UCSD-AML1 (cell line): Measurements from ENCODE around the gene CD79B.

Experiments
- DNase-seq: peaks from one replicate; lab custom pipeline; 2025; ENCODE audit not compliant: unreplicated experiment; lab: John Stamatoyannopoulos, UW

The CD79B gene

DNA sequence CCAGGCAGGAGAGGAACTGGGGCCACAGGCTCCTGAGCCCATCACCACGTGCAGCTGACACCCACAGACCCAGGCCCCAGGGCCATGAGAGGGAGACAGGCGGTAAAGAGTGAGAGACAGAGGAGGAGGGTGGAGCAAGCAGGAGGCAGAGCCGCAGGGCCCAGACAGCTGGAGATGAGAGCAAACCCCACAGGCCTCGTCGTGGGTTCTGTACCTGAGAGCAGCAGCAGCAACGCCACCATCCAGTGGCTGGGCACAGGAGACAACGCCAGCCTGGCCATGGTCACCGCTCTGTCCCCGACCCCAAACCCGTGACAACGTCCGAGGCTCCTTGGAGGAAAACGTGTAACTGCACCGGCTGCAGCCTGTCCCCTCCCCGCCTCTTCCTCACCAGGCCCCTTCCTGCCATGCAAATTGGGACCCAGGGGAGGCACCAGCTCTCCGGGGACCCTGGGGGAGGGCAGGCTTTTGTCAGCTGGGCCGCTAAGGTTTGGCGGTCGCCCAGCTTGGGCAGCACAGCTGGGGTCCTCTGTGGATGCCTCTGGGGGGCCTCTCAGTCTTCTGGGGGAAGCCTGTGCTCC lies at the start of gene CD79B:
Gene CD79B, minus strand, starts transcription at position 351 of the 581 bp plus-strand sequence. Its CDS starts 70 bp downstream, at position 281.
- peak; percentile 58 for DNase-seq

DNA sequence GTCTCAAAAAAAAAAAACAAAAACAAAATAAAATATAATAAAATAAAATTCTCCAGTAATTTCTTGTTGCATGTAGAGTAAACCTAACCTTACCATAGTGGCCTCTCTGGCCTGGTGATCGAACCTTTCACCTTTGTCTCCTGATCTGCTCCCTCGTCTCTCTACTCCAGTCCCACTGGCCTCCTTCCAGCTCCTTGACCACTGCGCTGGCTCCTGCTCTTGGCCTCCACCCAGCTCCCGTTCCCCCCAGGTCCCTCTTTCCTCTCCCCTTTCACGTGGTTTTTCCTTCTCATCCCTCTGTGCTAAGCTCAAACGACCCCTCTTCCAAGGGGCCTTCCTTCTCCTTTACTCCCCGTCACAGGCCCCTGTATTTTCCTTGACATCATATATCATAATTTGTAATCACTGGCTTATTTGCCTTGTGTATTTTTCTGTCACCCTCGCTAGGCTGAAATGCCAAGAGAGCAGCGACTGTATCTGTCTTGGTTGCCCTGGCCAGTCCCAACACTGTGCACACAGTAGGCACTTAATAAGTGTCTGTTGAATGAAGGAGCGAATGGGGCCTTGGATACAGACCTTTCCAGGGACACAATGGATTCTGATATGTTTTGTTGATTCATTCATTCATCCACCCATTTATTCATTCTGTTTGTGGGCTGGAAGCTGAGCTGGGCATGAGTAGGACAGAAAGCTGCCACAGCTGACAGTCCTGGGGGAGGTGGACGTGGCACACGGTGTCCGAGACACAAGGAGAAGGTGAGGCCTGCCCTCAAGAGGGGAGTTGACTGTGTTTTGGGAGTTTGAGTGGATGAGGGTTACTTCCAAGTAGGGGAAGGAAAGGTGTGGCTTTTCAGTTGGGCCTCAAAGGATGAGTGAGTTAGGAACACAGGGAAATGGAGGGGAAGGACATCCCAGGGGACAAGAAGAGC lies 46.4 kb upstream of the CD79B start:
- no peak for DNase-seq

DNA sequence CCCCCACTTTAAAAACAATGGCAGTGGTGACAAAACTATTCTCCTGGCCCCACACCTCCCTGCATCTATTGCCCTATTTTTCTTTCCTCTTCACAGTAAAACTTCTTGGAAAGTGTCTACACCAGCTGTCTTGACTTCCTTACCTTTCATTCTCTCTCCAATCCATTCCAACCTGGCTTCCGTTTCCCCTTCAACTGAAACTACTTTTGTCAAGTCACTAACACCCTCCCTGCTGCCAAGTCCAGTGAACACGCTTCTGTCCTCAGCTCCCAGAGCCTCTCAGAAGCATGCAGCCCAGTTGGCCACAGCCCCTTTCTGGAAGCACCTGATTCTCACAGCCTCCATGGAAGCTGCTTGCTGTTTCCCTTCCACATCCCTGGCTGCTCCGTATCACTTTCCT lies 44.6 kb upstream of the CD79B start:
- DNase-seq = no peak

DNA sequence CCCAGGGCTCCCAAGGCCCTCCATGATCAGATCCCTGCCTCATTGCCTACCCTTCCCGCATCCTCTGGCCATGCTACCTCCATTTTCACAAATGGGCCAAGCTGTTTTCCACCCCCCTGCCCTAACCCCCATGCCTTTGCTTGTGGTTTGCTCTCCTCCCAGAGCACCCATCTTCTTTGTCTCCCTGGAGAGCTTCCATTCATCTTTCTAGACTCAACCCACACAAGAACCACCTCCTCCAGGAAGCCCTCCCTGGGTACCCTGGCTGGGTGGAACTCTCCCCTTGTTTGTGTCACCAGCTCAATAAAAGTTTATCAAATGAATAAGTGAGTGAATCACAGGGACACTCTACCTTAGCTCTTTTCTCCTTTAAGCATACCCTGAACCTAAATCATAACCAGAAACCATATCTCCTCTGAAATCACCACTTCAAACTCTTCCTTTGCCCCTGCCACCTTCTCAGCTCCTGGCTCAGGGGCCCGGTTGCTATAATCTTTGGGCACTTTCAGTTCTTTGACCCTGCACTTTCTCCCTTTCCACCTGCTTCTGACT lies 43.5 kb upstream of the CD79B start:
- DNase-seq = no peak

DNA sequence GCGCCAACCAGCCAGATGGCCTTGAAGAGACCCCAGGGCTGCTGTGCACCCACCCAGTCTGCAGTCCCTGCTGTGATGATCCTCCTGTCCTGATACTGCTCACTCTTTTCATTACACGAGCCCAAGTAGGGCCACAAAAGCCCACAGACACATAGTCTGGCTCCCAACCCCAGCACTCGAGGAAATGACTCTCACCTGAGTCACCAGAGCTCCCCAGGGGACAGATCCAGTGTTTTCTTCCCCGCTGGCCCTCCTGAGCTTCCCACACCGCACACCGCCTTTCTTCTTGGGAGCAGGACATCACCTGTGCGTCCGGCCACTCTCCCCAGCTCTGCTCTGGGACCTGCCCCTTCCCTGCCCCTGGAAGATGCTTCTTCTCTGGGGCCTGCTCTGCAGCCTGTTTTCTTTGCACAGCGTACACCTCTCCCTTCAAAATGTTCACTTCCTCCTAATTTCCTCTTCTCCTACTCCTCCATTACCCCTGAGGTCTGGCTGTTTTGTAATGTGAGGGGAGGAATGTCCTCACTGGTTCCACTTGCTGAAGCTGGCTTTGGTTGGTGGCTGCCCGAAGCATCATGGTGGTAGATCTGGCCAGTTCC lies 42.6 kb upstream of the CD79B start:
- DNase-seq = no peak

DNA sequence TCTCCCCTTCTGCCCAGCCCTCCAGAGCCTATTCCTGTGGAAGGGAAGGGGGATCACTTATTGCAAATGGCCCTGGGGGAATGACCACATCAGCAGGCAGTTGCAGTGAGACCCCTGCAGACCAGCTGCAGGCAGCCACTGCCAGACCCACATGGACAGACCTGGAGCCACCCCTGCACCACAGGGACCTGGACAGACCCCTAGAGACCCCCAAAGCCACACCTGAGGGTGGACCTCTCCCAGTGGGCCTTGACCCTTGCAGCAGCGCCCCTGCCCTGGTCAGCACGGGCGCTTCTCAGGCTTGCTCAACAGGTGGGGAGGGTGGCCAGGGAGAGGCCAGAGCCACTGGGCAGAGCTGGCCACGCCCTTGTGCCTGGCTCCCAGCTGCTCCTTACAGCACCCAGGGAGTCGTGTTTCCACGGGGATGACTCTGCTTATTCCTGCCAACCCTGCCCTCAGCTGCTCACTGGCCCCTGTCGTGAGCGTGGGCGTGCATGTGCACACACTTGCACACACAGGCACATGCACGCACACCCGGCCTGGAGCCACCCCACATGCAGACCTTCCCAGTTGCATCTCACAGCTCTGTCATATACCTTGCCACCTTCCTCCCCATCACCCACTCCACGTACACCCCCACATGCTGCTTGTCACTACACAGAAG lies 41.9 kb upstream of the CD79B start:
- DNase-seq = no peak

DNA sequence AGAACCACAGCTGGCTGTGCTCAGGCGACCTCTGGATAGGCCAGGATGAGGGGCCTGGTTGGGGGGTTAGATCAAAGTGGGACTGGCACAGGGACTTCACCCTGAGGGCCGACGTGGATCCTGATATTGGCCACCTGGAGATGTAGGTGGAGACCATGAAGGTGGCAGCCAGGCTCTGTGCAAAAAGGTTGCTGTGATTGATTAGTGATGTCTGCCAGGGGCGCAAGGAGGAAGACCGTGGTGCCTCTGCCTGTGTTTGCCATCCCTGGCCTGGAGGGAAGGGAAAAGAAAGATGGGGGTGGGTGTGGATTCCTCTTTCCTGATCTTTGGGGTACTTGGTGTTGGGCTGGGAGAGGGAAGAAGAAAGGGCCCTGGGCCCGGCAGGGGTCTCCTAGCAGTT lies 41.1 kb upstream of the CD79B start:
- no peak for DNase-seq

DNA sequence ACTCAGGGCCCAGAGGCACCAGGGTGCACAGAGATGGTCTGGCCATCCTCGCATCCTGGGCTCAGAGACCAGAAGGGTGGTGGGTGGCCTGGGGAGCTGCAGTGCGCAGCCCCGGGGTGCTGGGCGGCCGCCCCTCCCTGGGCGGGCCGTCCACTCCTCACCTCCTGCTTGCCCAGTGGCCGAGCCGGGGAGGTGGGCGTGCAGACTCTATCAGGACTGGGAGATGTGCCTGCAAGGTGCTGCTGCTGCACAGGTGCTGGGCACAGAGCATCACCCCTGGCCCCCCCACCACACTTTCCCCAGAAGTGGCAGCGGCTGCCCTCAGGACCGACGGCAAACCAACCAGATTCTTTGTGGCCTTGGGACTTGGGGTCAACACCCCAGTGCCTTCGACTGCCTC lies 40.7 kb upstream of the CD79B start, which contains the start of gene SCN4A:
Gene SCN4A, minus strand, starts transcription at position 123 of the 400 bp plus-strand sequence. Its CDS starts 77 bp downstream, at position 46.
- no peak for DNase-seq

DNA sequence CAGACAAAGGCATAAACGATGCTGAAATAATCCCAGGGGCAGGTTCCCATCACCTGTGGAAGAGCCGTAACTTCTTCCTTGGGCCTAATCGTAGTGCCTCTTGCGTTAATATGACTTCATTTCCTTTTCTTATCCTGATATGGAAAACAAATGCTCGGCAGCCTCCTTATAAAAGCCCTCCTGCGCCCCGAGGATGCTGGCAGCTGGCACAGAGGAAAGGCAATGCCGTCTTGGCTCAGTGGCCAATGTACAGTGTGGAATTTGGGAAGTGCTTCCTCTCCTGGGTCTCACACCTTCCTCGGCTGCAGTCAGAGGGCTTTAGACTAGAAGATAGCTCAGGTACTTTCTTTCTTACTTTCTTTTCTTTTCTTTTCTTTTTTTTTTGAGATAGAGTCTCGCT lies 37.1 kb upstream of the CD79B start:
- DNase-seq = no peak

DNA sequence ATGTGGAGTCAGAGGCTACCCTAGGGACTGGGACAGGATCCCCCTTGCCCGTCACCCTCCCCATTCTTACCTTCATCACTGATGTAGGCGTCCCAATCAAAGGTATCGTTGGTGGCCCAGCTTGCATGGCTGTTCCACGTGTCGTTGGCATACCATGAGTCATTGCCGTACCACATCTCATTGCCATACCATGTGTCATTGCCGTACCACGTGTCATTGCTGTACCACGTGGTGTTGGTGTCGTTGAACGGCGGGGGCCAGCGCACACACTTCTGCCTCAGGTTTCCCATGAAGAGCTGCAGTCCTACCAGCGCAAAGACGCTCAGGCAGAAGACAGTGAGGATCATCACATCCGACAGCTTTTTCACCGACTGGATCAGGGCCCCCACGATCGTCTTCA lies 35.8 kb upstream of the CD79B start:
- DNase-seq = no peak

DNA sequence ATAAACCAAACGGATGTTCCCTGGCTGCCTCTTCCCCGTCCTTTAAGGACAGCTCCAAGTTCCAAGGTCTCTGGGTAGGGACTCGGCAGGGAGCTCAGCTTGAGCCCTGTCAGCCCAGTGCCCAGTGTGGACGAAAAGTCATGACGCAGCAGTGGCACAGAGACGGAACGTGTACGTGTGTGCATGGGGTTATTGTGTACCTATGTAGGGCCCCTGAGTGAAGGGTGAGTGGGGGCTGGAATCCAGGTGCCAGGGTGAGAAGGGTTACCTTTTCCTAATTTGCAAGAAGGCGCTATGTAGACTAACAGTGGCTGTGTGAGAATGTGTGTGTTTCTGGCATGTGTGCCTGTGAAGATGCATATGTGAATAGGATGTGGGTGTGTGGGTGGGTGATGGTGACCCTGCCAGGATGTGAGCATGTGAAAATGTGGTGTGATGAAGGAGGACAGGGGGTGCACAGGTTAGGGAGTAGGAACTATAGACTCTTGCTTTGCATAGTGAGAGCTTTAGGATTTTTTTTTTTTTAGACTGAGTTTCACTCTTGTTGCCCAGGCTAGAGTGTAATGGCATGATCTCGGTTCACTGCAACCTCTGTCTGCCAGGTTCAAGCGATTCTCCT lies 34.6 kb upstream of the CD79B start:
- no peak for DNase-seq

DNA sequence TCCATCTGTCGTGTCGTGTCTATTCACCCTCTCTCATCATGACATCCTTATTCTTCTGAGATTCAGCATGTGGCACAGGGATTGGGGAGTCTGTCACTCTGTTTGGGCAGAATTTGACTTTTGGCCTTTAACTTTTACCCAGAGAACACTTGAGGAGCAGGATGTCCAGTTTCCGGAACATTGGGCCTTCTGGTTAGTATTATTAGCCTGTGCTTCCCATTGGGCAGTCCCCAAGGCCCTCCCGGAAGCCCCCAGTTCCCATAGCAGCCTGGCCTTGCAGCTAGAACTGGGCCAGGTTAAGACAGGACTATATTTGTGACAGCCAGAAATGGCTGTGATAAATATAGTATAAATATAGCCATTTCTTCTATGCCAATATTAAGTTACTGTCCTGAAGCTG lies 31.0 kb upstream of the CD79B start:
- DNase-seq = no peak

DNA sequence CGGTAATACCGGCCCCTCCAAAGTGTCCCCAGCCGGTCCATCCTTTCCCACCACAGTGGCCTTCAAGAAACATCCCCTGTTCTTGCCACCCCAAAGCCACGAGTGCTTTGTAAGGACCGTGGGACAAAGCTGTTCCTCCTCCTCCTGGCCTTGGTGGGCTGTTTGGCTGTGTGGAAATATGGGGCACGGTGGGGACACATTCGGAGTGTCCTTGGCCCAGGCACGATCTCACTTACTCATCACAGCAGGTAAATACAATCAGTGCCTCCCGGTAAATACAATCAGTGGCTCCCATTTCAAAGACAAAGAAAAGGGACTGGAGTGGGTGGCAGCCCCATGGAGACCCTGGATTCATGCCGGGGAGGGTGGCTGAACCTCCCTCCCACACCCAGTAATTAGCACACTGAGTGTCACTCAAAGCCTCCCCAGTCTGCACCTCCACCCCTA lies 30.2 kb upstream of the CD79B start:
- DNase-seq = no peak

DNA sequence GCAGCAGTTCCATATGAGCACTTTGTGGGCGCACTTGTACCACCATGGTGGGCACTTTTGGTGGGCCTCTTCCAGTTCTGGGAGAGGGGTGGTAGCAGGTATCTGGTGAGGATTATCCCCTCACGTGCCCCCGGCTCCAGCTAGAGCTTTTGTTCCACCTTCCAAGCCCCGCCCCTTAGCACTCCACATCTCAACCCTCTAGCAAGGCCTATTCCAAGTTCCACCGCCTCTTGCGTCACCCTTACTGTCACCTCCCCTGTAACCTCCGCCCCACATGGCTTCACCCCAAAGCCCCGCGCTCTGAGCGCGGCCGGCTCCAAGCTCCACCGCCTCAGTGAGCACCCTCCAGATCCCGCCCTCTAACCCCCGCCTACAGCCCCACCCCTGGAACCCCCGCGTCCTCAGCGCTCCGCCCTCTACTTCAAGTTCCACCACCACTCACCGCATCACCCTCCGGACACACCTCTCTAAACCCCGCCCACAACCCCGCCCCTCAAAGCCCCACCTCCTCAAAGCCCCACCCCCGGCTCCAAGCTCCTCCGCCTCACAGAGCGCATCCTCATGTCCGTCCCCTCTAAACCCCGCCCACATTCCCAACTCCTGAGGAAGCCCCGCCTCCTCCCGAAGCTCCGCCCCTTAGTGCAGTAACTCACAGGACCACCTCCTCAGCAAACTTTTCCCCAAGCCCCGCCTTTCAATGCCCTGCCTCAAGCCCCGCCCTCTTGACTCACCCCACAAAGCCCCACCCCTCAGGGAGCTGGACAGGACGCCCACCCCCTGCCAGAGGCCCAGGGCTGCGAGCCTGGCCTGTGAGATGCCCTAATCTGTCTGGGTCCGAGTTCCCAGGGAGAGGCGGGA lies 29.5 kb upstream of the CD79B start:
- DNase-seq = no peak

DNA sequence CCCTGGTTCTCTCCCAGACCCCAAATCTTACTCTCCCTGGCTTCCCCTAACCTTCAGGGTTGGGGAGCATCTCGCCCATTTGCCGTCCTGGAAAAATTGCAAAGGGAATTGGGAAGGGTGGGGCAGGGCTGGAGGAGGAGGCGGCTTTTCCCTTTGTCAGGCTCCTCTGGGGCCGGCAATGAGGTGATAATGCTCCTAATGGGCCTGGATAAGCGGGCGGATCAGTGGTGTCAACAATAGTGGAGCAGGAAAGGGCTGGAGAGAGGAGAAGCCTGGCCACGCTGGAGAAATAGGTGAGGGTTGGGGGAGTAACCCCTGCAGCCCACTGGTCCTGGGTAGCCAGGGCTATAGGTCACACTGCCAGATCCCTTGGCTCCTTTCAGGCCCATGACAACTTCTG lies 28.3 kb upstream of the CD79B start:
- DNase-seq = no peak

DNA sequence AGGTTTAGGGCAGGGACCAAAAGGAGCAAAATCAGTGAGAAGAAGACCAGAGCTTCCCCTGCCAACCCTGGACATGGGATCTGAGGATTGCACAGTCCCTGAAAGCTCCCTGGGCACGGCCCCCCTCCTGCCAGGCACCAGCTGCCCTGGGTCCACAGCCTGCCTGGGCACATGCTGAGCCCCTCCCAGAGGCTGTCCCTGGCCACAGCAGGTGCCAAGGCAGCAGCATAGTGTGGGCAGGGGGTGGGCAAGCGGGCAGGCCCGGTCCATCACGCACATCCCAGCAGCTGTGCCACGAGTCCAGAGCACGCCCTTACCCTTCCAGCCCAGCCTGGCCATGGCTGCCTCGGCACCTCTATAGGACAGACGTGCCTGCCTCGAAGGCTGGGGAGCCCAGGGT lies 27.9 kb upstream of the CD79B start:
- no peak for DNase-seq

DNA sequence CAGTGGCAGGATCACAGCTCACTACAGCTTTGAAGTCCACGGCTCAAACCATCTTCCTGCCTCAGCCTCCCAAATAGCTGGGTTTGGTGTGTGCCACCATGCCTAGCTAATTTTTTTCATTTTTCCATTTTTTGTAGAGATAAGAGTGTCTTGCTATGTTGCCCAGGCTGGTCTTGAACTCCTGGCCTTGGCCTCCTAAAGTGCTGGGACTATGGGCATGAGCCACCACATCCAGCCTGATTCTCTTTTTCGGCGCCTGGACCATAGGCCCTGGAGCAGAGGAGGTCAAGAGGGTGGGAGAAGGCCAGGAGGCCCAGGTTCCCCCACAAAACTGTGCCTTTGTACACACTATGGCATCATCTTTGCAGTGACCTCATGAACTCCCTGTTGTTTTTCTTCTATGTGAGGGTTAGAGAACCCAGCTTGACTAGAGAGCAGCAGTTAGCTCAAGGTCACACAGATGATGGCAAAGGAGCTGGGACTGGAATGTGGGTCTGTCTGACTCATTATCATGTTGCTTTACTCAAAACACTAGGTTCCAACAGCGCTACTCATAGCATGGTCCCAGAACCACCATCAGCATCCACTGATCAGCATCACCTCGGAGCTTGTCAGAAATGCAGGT lies 24.3 kb upstream of the CD79B start:
- no peak for DNase-seq

DNA sequence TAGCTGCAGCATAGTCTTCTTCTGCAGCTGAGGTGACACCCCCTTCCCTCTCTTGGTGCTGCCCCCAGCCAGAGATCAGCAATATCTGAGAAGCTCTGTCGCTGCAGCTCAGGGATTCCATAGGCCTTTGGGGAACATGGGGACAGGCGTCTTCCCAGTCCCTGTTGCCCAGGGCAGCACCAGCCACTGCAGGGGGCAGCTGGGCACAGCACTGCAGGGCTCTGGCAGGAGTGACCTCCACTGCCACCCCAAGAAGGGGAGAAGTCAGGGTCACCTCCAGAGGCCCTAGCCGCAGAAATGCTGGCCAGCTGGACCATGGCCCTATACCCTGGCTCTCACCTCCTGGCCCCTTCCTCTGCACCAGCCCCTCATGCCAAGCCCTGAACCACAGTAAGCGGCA lies 23.7 kb upstream of the CD79B start:
- no peak for DNase-seq

DNA sequence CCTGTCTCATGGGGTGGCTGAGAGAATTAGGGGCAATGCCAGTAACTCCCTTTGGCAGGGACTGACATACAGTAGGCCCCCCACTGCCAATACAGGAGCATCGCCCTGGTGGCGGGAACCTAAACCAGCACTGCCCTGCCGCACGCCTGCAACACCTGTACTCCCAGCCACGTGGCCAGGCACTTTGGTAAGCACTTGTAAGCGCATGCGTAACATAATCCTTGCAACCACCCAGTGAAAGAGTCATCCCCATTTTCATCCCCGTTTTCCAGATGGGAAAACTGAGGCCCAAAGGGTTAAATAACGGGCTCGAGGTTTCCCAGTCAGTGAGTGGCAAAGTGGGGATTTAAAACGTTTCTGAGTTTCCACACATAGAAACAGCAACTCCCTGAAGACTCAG lies 23.1 kb upstream of the CD79B start:
- no peak for DNase-seq
